T-helper 1 cell treated with Interleukin-12 subunit alpha and Interleukin-12 subunit beta and Interleukin-4 antibody, amounts not matched to agents 30 ng/mL and 1 ng/mL, for 36 hours (primary cell): Measurements from ENCODE around the gene AGTRAP. TPM values are rescaled to one million over a fixed set of nuclear protein-coding genes. Genes with fewer than 3 reads are reported as not detected.

Source experiments
- intact Hi-C: fragments of 100-400 bp; cut with micrococcal nuclease; formaldehyde crosslinking; loops from one replicate; pipeline ENCODE4 v1.15.1; 2024
- total RNA-seq: library from RNA; stranded (reverse); gene quantifications from 2 replicates; pipeline ENCODE4 v1.2.3, GENCODE V29; 2022

The AGTRAP gene
- total RNA-seq, 1 donor from 2014 or later = 49.4 TPM

GRCh38 chr1:11781297-11781696, 45.4 kb downstream of the AGTRAP start:
- intact Hi-C loops = no loop called here

GRCh38 chr1:11782127-11782708, 46.3 kb downstream of the AGTRAP start:
- intact Hi-C loops = no loop called here

- intact Hi-C loops = no loop called here
Observed at GRCh38 chr1:11783556-11783955, 47.6 kb downstream of the AGTRAP start.

- intact Hi-C loops = no loop called here
Observed at GRCh38 chr1:11784256-11784992, 48.5 kb downstream of the AGTRAP start.

- intact Hi-C loops = no loop called here
Observed at GRCh38 chr1:11784993-11785769, 49.2 kb downstream of the AGTRAP start.

GRCh38 chr1:11786168-11786567, 50.2 kb downstream of the AGTRAP start:
- intact Hi-C loops = no loop called here

GRCh38 chr1:11787251-11787803, 51.4 kb downstream of the AGTRAP start:
- intact Hi-C loops = no loop called here

- intact Hi-C loops = no loop called here
Observed at GRCh38 chr1:11787804-11788436, 52.0 kb downstream of the AGTRAP start.

- intact Hi-C loops = no loop called here
Observed at GRCh38 chr1:11788549-11789053, 52.7 kb downstream of the AGTRAP start.

GRCh38 chr1:11789126-11790067, 53.5 kb downstream of the AGTRAP start:
- intact Hi-C loops = no loop called here

GRCh38 chr1:11790101-11790879, 54.4 kb downstream of the AGTRAP start:
- intact Hi-C loops = no loop called here

- intact Hi-C loops = no loop called here
Observed at GRCh38 chr1:11790880-11791715, 55.2 kb downstream of the AGTRAP start.

GRCh38 chr1:11792106-11792505, 56.2 kb downstream of the AGTRAP start:
- intact Hi-C loops = no loop called here

- intact Hi-C loops = no loop called here
Observed at GRCh38 chr1:11793819-11794218, 57.9 kb downstream of the AGTRAP start.

- intact Hi-C loops = no loop called here
Observed at GRCh38 chr1:11794446-11795237, 58.7 kb downstream of the AGTRAP start.

GRCh38 chr1:11795238-11795890, 59.4 kb downstream of the AGTRAP start:
- intact Hi-C loops = no loop called here
